Fibroblast of lung (primary cell): ENCODE results near the gene NT5DC3. TPM values are rescaled to one million over a fixed set of nuclear protein-coding genes. Genes with fewer than 3 reads are reported as not detected.

Source experiments
- DNase-seq, 2 donors: peaks; one replicate each; pipeline versions ENCODE4 v3.0.0 to v3.0.0-alpha.2; 2010; ENCODE audit warnings: low read depth in 2 of 2
- H2AFZ ChIP-seq: 2 replicates; pipeline ENCODE4 v1.5.1; 2012; ENCODE audit warnings: low read length, control low read depth, inconsistent platforms
- H3K27ac ChIP-seq: 2 replicates; pipeline ENCODE4 v1.5.1; 2011; ENCODE audit warnings: low read length, control low read depth; ENCODE audit not compliant: insufficient read depth
- H3K27me3 ChIP-seq: 2 replicates; pipeline ENCODE4 v1.5.1; 2011; ENCODE audit warnings: mild to moderate bottlenecking, low read length; ENCODE audit not compliant: control insufficient read depth, insufficient read depth
- H3K36me3 ChIP-seq: 2 replicates; pipeline ENCODE4 v1.5.1; 2011; ENCODE audit warnings: low read length; ENCODE audit not compliant: control insufficient read depth, insufficient read depth
- H3K4me1 ChIP-seq: 2 replicates; pipeline ENCODE4 v1.5.1; 2011; ENCODE audit warnings: low read length; ENCODE audit not compliant: control insufficient read depth, insufficient read depth; ENCODE audit errors: extremely low read depth
- H3K4me2 ChIP-seq: 2 replicates; pipeline ENCODE4 v1.5.1; 2011; ENCODE audit warnings: low read length, control low read depth; ENCODE audit not compliant: insufficient read depth; ENCODE audit errors: extremely low read depth
- H3K4me3 ChIP-seq, 4 experiments: fragments of 200-600 bp in 1 of 4; sonication (generic) in 1 of 4; replicated peaks in 1 of 4; 2 replicates each; pipeline ENCODE4 v1.5.1; 2011 to 2016; ENCODE audit warnings: low read length in 4 of 4, low read depth in 3 of 4, mild to moderate bottlenecking in 3 of 4, control low read depth in 2 of 4, inconsistent platforms in 1 of 4, mixed read lengths in 1 of 4; ENCODE audit not compliant: insufficient read depth in 1 of 4; ENCODE audit errors: control extremely low read depth in 1 of 4
- H3K79me2 ChIP-seq: 2 replicates; pipeline ENCODE4 v1.5.1; 2012; ENCODE audit warnings: mild to moderate bottlenecking, low read length, inconsistent platforms; ENCODE audit not compliant: control insufficient read depth, insufficient read depth
- H3K9ac ChIP-seq: 2 replicates; pipeline ENCODE4 v1.5.1; 2011; ENCODE audit warnings: mild to moderate bottlenecking, low read length, control low read depth; ENCODE audit not compliant: insufficient read depth
- H3K9me3 ChIP-seq: 2 replicates; pipeline ENCODE4 v1.5.1; 2012; ENCODE audit warnings: low read depth, low read length; ENCODE audit not compliant: control insufficient read depth, insufficient read depth
- H4K20me1 ChIP-seq: 2 replicates; pipeline ENCODE4 v1.5.1; 2011; ENCODE audit warnings: low read length; ENCODE audit not compliant: control insufficient read depth, insufficient read depth; ENCODE audit errors: extremely low read depth
- EZH2 ChIP-seq: IDR thresholded peaks from 2 replicates; pipeline ENCODE4 v1.5.1; 2012; ENCODE audit warnings: low read length, control low read depth, mild to moderate bottlenecking; ENCODE audit errors: missing control alignments
- polyA plus RNA-seq, 2 donors: library from polyadenylated mRNA; depleted of rRNA in 1 of 2; stranded (reverse) in 1 of 2; unstranded in 1 of 2; fragments of >200 nt; gene quantifications; 2 replicates each; pipeline ENCODE4 v1.2.1, GENCODE V29; 2011 to 2012; ENCODE audit warnings: missing spikeins in 1 of 2
- total RNA-seq: library from RNA; depleted of rRNA; stranded (reverse); fragments of >200 nt; gene quantifications from 2 replicates; pipeline ENCODE4 v1.2.1, GENCODE V29; 2014
- TF ChIP-seq, protein P1 (sequence below), 2 donors: IDR thresholded peaks in 1 of 2; conservative IDR thresholded peaks in 1 of 2; 1 replicate in 1 of 2; 2 replicates in 1 of 2; pipeline ENCODE4 v1.5.1; 2011 to 2012; ENCODE audit warnings: low read length in 2 of 2, control low read depth in 1 of 2, inconsistent platforms in 1 of 2, low read depth in 1 of 2, mild to moderate bottlenecking in 1 of 2

NT5DC3 gene
- total and polyA plus RNA-seq, 2 donors (not counting 1 experiment from before 2014, with no cell fraction given): 4.1 to 10.4 TPM

DNA sequence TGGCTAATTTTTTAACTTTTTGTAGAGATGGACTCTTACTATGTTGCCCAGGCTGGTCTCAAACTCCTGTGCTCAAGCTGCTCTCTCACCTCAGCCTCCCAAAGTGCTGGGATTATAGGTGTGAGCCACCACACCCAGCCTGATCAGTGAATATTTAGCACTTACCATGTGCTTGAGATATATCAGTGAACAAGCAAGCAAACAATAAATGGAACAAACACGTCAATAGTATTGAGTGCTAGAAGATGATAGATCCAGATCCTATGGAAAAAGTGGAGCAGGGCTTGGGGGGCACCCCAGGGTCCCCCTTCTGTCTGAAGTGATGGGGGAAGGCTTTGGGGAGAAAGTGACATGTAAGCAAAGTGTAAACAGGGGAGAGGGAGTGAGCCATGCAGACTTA, 83.8 kb downstream of the NT5DC3 start:
- H3K27ac ChIP-seq: no peak overlapping the region
- H2AFZ ChIP-seq: no peak overlapping the region
- H3K36me3 ChIP-seq: no peaks in the 10 kb centered on the region
- H4K20me1 ChIP-seq: no peaks in the 10 kb centered on the region
- H3K9me3 ChIP-seq: no peaks in the 10 kb centered on the region
- TF ChIP-seq, protein P1, sequence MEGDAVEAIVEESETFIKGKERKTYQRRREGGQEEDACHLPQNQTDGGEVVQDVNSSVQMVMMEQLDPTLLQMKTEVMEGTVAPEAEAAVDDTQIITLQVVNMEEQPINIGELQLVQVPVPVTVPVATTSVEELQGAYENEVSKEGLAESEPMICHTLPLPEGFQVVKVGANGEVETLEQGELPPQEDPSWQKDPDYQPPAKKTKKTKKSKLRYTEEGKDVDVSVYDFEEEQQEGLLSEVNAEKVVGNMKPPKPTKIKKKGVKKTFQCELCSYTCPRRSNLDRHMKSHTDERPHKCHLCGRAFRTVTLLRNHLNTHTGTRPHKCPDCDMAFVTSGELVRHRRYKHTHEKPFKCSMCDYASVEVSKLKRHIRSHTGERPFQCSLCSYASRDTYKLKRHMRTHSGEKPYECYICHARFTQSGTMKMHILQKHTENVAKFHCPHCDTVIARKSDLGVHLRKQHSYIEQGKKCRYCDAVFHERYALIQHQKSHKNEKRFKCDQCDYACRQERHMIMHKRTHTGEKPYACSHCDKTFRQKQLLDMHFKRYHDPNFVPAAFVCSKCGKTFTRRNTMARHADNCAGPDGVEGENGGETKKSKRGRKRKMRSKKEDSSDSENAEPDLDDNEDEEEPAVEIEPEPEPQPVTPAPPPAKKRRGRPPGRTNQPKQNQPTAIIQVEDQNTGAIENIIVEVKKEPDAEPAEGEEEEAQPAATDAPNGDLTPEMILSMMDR (conservative IDR thresholded peaks at IDR 0.05 in 1 of 2, IDR thresholded peaks at IDR 0.05 in 1 of 2; ENCODE audit: low read depth in 1 of 2, low read length in 2 of 2): no peak
- no peak for TF ChIP-seq EZH2
- H3K9ac ChIP-seq: no peak overlapping the region
- no peak overlapping the region for H3K4me2 ChIP-seq
- no peaks in the 10 kb centered on the region for H3K79me2 ChIP-seq
- H3K4me3 ChIP-seq: no peak overlapping the region
- no peaks in the 10 kb centered on the region for H3K4me1 ChIP-seq
- no peaks in the 10 kb centered on the region for H3K27me3 ChIP-seq
- DNase-seq: no peak

DNA sequence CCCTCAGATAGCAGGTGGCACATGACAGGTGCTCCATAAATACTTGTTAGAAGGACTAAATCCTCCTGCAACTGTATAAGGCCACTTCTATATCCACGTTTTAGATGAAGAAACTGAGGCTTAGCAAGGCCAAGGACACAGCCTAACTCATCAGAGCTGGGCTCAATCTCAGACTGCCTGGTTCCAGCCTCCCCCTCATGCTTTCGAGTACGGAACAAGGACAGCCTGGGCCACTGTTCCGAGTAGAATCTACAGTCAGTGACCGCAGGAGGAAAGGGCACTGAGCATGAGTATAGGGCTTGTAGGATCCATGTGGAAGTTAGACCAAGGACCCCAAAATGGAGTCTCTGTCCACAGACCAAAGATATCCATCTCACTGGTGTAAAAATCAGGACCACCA, 84.6 kb downstream of the NT5DC3 start:
- Histone ChIP-seq H3K27ac (no peak overlapping the region), H3K4me1 (no peaks in the 10 kb centered on the region), H3K27me3 (no peaks in the 10 kb centered on the region), H3K4me3 (no peak overlapping the region), H2AFZ (no peak overlapping the region), H3K4me2 (no peak overlapping the region), H3K79me2 (no peaks in the 10 kb centered on the region), H3K36me3 (no peaks in the 10 kb centered on the region), H3K9ac (no peak overlapping the region), H3K9me3 (no peaks in the 10 kb centered on the region), H4K20me1 (no peaks in the 10 kb centered on the region)
- DNase-seq: no peak
- no peak for TF ChIP-seq EZH2
- TF ChIP-seq, protein P1 (conservative IDR thresholded peaks at IDR 0.05 in 1 of 2, IDR thresholded peaks at IDR 0.05 in 1 of 2; ENCODE audit: low read depth in 1 of 2, low read length in 2 of 2): no peak

DNA sequence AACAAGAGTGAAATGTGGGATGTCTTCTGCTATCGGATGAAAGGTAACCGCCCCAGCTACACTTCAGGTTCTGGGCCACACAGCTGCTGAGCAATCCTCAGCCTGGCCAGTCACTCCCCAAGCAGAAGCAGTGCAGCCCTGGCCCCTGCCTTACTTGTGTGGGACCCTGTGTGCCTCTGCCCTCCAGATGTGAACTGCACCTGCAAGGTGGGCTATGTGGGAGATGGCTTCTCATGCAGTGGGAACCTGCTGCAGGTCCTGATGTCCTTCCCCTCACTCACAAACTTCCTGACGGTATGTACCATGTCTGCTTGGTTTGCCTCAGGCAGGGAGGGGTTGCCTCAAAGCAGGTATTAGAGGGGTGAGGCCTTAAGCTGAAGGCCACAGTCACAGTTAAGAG, 85.6 kb downstream of the NT5DC3 start:
- Histone ChIP-seq H3K9ac (no peak overlapping the region), H3K27me3 (no peaks in the 10 kb centered on the region), H4K20me1 (no peaks in the 10 kb centered on the region), H3K27ac (no peak overlapping the region), H3K4me3 (no peak overlapping the region), H3K4me2 (no peak overlapping the region), H3K4me1 (no peaks in the 10 kb centered on the region), H3K9me3 (no peaks in the 10 kb centered on the region), H3K79me2 (no peaks in the 10 kb centered on the region), H2AFZ (no peak overlapping the region), H3K36me3 (no peaks in the 10 kb centered on the region)
- no peak for DNase-seq
- TF ChIP-seq, protein P1 (conservative IDR thresholded peaks at IDR 0.05 in 1 of 2, IDR thresholded peaks at IDR 0.05 in 1 of 2; ENCODE audit: low read depth in 1 of 2, low read length in 2 of 2): no peak
- TF ChIP-seq EZH2: no peak
